OCI-LY7 (cell line): ENCODE results near the gene ZDHHC14. TPM values are rescaled to one million over a fixed set of nuclear protein-coding genes. Genes with fewer than 3 reads are reported as not detected.

Experiments
- BruUV-seq: library from RNA; stranded (reverse); fragments of 400-500 nt; replicated peaks from 2 replicates; lab custom pipeline; 2021; lab: Mats Ljungman, UMichigan
- CTCF ChIA-PET: fragments of 300-600 bp; sonication (Branson Sonifier 250); formaldehyde crosslinking; loops from one replicate; lab custom pipeline; 2022; ENCODE audit warnings: antibody characterized with exemption; ENCODE audit not compliant: unreplicated experiment; lab: Charles Lee
- POLR2A ChIA-PET: fragments of 300-600 bp; sonication (Branson Sonifier 250); formaldehyde crosslinking; loops from one replicate; lab custom pipeline; 2022; ENCODE audit warnings: antibody characterized with exemption; lab: Charles Lee
- DNase-seq: peaks from one replicate; pipeline ENCODE4 v3.0.0-alpha.2; 2015; ENCODE audit warnings: low spot score
- H2AFZ ChIP-seq: fragments of 200-600 bp; sonication (generic), shearing (Covaris generic); 2 replicates; pipeline ENCODE4 v1.6.1; 2014; ENCODE audit warnings: mild to moderate bottlenecking, antibody characterized with exemption, low read length, moderate library complexity
- H3K27ac ChIP-seq: fragments of 200-600 bp; sonication (generic); 2 replicates; pipeline ENCODE4 v1.5.1; 2014; ENCODE audit warnings: mixed run types, low read depth, mild to moderate bottlenecking, moderate library complexity, low read length, inconsistent platforms; ENCODE audit not compliant: poor library complexity, severe bottlenecking
- H3K36me3 ChIP-seq: fragments of 200-600 bp; sonication (generic); 2 replicates; pipeline ENCODE4 v1.6.1; 2014; ENCODE audit warnings: mild to moderate bottlenecking, antibody characterized with exemption, low read length, moderate library complexity, mixed read lengths; ENCODE audit not compliant: insufficient read depth
- H3K4me1 ChIP-seq: fragments of 200-600 bp; sonication (generic); 2 replicates; pipeline ENCODE4 v1.5.1; 2014; ENCODE audit warnings: mild to moderate bottlenecking, low read length; ENCODE audit not compliant: insufficient read depth, poor library complexity, severe bottlenecking
- H3K4me2 ChIP-seq: fragments of 200-600 bp; sonication (generic); 2 replicates; pipeline ENCODE4 v1.6.1; 2014; ENCODE audit warnings: mild to moderate bottlenecking, low read length
- H3K4me3 ChIP-seq: fragments of 200-600 bp; sonication (generic); 2 replicates; pipeline ENCODE4 v1.5.1; 2014; ENCODE audit warnings: mild to moderate bottlenecking, low read depth, low read length; ENCODE audit not compliant: poor library complexity, severe bottlenecking
- H3K79me2 ChIP-seq: fragments of 200-600 bp; sonication (generic); 2 replicates; pipeline ENCODE4 v1.6.1; 2016; ENCODE audit warnings: low read depth, mild to moderate bottlenecking, low read length, moderate library complexity, mixed read lengths; ENCODE audit not compliant: insufficient read depth
- H3K9me2 ChIP-seq: fragments of 200-600 bp; sonication (generic); 2 replicates; pipeline ENCODE4 v1.6.1; 2016; ENCODE audit warnings: mild to moderate bottlenecking, low read length, mixed read lengths; ENCODE audit not compliant: insufficient read depth
- H3K9me3 ChIP-seq: fragments of 200-600 bp; sonication (generic); 2 replicates; pipeline ENCODE4 v1.6.1; 2014; ENCODE audit warnings: mild to moderate bottlenecking, mixed run types, low read length, mixed read lengths
- H4K20me1 ChIP-seq: fragments of 200-600 bp; sonication (generic); 2 replicates; pipeline ENCODE4 v1.6.1; 2014; ENCODE audit warnings: mild to moderate bottlenecking, antibody characterized with exemption, low read length, moderate library complexity, mixed read lengths; ENCODE audit not compliant: insufficient read depth
- EZH2phosphoT487 ChIP-seq: fragments of 200-600 bp; sonication (generic); IDR thresholded peaks from 2 replicates; pipeline ENCODE4 v1.6.1; 2018; ENCODE audit warnings: low read depth, borderline replicate concordance, mild to moderate bottlenecking, mixed run types, antibody characterized with exemption, low read length, moderate library complexity, mixed read lengths
- intact Hi-C: fragments of 100-400 bp; cut with micrococcal nuclease; formaldehyde crosslinking; loops from one replicate; pipeline ENCODE4 v1.10.0; 2022; ENCODE audit not compliant: unreplicated experiment
- total RNA-seq, 2 experiments: library from RNA; depleted of rRNA in 1 of 2; stranded (reverse); fragments of >200 nt in 1 of 2; shearing (Covaris generic) in 1 of 2; gene quantifications; 2 replicates each; pipeline ENCODE4 v1.2.3, GENCODE V29; 2014 to 2022
- TF ChIP-seq, protein P1 (sequence below): fragments of 200-600 bp; sonication (generic); conservative IDR thresholded peaks from 2 replicates; pipeline ENCODE4 v1.5.1; 2014; ENCODE audit warnings: mild to moderate bottlenecking, antibody characterized with exemption, low read length, moderate library complexity, mixed read lengths

ZDHHC14 gene
- total RNA-seq, 2 experiments from 2014 or later, result 0.69 to 3.0 TPM

DNA sequence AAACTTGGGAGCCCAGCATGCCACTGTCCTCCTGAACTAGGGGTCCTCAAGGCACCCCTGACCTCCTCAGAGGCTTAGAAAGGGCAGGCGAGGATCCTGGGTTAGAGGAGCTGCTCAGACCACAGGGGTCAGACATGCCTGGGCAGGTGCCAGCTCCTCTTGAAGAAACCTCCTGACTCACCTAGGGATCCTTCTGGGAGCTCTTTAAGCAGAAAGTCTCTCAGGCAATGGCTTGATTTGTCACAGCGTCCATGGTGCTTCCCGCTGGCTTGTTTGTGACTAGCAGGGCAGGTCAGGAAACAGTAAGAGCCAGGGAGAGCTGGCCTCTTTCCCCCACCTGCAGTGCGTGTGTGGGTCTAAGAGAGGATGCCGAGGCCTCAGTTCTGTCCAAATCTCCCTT is 267.6 kb downstream of the ZDHHC14 start:
- Histone ChIP-seq H3K4me1 (no peaks in the 10 kb centered on the region), H3K27ac (no peak overlapping the region), H3K36me3 (no peaks in the 10 kb centered on the region), H4K20me1 (no peaks in the 10 kb centered on the region), H3K9me2 (no peaks in the 10 kb centered on the region), H3K79me2 (no peaks in the 10 kb centered on the region), H3K4me2 (no peak overlapping the region), H3K4me3 (no peak overlapping the region), H3K9me3 (no peaks in the 10 kb centered on the region), H2AFZ (no peak overlapping the region)
- POLR2A ChIA-PET, result no interaction called here
- DNase-seq, result no peak
- no TSS peak for BruUV-seq
- TF ChIP-seq EZH2phosphoT487, result no peak
- TF ChIP-seq, protein P1, sequence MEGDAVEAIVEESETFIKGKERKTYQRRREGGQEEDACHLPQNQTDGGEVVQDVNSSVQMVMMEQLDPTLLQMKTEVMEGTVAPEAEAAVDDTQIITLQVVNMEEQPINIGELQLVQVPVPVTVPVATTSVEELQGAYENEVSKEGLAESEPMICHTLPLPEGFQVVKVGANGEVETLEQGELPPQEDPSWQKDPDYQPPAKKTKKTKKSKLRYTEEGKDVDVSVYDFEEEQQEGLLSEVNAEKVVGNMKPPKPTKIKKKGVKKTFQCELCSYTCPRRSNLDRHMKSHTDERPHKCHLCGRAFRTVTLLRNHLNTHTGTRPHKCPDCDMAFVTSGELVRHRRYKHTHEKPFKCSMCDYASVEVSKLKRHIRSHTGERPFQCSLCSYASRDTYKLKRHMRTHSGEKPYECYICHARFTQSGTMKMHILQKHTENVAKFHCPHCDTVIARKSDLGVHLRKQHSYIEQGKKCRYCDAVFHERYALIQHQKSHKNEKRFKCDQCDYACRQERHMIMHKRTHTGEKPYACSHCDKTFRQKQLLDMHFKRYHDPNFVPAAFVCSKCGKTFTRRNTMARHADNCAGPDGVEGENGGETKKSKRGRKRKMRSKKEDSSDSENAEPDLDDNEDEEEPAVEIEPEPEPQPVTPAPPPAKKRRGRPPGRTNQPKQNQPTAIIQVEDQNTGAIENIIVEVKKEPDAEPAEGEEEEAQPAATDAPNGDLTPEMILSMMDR, result no peak
- CTCF ChIA-PET, result no interaction called here
- intact Hi-C loops, result no loop called here

DNA sequence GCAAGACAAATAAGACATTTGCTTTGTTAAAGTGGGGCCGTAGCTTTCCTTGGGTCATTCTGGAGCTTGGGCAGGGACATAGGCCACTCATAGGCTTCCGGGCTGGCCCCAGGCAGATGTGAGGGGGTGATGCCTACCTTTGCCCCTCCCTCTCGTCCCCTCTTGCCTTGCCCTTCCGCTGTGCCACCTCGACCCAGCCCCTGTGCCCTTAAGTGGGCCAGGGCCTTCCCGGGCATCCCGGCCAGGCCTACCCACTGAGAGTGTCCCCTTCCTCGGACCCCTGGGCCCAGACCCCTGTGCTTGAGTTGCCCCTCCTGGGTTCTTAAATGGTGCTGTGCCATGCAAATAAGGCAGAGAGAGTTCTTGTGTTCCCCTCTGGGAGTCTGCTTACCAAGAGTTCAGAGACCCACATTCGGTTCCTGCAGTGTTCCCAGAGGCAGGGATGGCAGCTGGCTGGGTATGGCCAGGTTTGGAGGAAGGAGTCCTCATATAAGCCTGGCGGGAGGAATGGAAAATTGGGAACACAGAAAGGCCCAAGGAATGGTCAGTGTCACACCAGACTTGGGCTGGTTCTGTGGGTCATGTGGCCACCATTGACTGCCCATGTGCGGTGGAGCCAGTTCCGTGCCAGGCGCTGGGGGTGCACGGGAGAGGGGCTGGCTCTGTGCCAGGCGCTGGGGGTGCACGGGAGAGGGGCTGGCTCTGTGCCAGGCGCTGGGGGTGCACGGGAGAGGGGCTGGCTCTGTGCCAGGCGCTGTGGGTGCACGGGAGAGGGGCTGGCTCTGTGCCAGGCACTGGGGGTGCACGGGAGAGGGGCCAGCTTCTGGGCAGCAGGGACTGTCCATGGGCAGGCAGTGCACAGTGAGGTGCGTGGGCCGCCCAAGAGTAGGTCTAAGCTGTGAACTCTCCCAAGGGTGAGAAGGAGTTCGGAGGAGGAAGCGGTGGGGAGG is 268.6 kb downstream of the ZDHHC14 start:
- Histone ChIP-seq H3K4me2 (no peak overlapping the region), H3K36me3 (no peaks in the 10 kb centered on the region), H3K9me2 (no peaks in the 10 kb centered on the region), H3K9me3 (no peaks in the 10 kb centered on the region), H3K79me2 (no peaks in the 10 kb centered on the region), H3K4me3 (no peak overlapping the region), H4K20me1 (no peaks in the 10 kb centered on the region), H3K27ac (no peak overlapping the region), H2AFZ (no peak overlapping the region), H3K4me1 (no peaks in the 10 kb centered on the region)
- intact Hi-C loops, result no loop called here
- no peak for TF ChIP-seq EZH2phosphoT487
- TF ChIP-seq, protein P1, result no peak
- DNase-seq, result no peak
- ChIA-PET CTCF (no interaction called here), POLR2A (no interaction called here)
- BruUV-seq, result no TSS peak

DNA sequence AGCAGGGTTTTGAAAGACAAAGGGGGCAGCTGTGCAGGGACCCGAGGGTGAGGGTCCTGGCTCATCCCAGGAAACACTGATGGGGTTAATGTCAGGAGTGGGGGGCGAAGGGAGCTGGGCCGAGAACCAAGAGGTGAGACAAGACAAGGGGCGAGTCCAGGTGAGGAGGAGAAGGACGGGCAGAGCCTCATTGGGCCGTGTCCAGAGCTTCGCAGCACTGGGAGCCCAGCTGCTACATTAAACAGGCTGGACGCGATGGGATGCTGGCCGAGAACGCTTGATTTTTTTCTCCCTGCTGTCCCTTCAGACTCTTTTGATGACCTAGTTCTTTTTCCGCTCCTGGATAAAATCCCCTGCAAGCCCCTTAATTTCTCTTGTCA is 269.3 kb downstream of the ZDHHC14 start:
- Histone ChIP-seq H3K79me2 (no peaks in the 10 kb centered on the region), H3K36me3 (no peaks in the 10 kb centered on the region), H3K4me2 (no peak overlapping the region), H2AFZ (no peak overlapping the region), H4K20me1 (no peaks in the 10 kb centered on the region), H3K9me3 (no peaks in the 10 kb centered on the region), H3K27ac (no peak overlapping the region), H3K4me1 (no peaks in the 10 kb centered on the region), H3K4me3 (no peak overlapping the region), H3K9me2 (no peaks in the 10 kb centered on the region)
- TF ChIP-seq EZH2phosphoT487, result no peak
- TF ChIP-seq, protein P1, result no peak
- no peak for DNase-seq
- CTCF ChIA-PET, result no interaction called here
- no TSS peak for BruUV-seq
- POLR2A ChIA-PET, result interaction anchor here (0.6 kb wide), 1 partner anchor 541 kb away, joined by 3 read pairs; no protein-coding TSS in a partner anchor
- intact Hi-C loops, result no loop called here
